Coronary artery (tissue), 2 donors: ENCODE measurements around the gene UBR7.

Experiments
- DNase-seq: peaks from one replicate; pipeline ENCODE4 v3.0.0-alpha.2; 2017; ENCODE audit warnings: low spot score
- H3K27ac ChIP-seq, 2 donors: fragments of 200-600 bp; sonication (generic); one replicate each; pipeline ENCODE4 v1.5.1; 2016 to 2019
- H3K4me3 ChIP-seq: fragments of 200-600 bp; sonication (generic); 2 replicates; pipeline ENCODE4 v1.5.1; 2016; ENCODE audit warnings: mild to moderate bottlenecking, moderate library complexity
- CTCF ChIP-seq: fragments of 200-600 bp; sonication (generic); IDR thresholded peaks from one replicate; pipeline ENCODE4 v1.5.1; 2019; ENCODE audit warnings: antibody characterized with exemption

The UBR7 gene

GRCh38 chr14:93207468-93208308, 632 bp downstream of the UBR7 start:
- DNase-seq, result no peak

GRCh38 chr14:93212432-93212831, 5.4 kb downstream of the UBR7 start:
- DNase-seq, result no peak
- no peak overlapping the region for H3K27ac ChIP-seq
- TF ChIP-seq CTCF, result no peak

More at GRCh38 chr14:93207468-93208308, 632 bp downstream of the UBR7 start:
- H3K27ac ChIP-seq, result peak overlapping the region; percentile 68 to 92
- peak overlapping the region; percentile 99 for H3K4me3 ChIP-seq
- TF ChIP-seq CTCF, result no peak

GRCh38 chr14:93214598-93214997, 7.5 kb downstream of the UBR7 start:
- H3K4me3 ChIP-seq, result no peak overlapping the region
- no peak for DNase-seq
- H3K27ac ChIP-seq, result no peak overlapping the region
- no peak for TF ChIP-seq CTCF

More at GRCh38 chr14:93212432-93212831, 5.4 kb downstream of the UBR7 start:
- H3K4me3 ChIP-seq, result no peak overlapping the region

GRCh38 chr14:93219103-93219726, 12.2 kb downstream of the UBR7 start:
- Histone ChIP-seq H3K27ac (no peak overlapping the region), H3K4me3 (no peak overlapping the region)
- DNase-seq, result no peak
- TF ChIP-seq CTCF, result no peak

- TF ChIP-seq CTCF, result no peak
- Histone ChIP-seq H3K4me3 (no peak overlapping the region), H3K27ac (no peak overlapping the region)
- no peak for DNase-seq
Measured at GRCh38 chr14:93220509-93220908, 13.5 kb downstream of the UBR7 start.

GRCh38 chr14:93223565-93223964, 16.5 kb downstream of the UBR7 start:
- Histone ChIP-seq H3K4me3 (no peak overlapping the region), H3K27ac (no peak overlapping the region)
- no peak for TF ChIP-seq CTCF
- no peak for DNase-seq

- Histone ChIP-seq H3K27ac (no peak overlapping the region), H3K4me3 (no peak overlapping the region)
- no peak for TF ChIP-seq CTCF
- DNase-seq, result no peak
Measured at GRCh38 chr14:93228550-93228949, 21.5 kb downstream of the UBR7 start.
